Muscle of leg (tissue), 11 donors: ENCODE data around the gene OMD. TPM values are rescaled to one million over a fixed set of nuclear protein-coding genes. Genes with fewer than 3 reads are reported as not detected.

Source experiments
- DNase-seq: peaks from one replicate; pipeline ENCODE4 v3.0.0; 2013
- H3K27ac ChIP-seq: one replicate; pipeline ENCODE4 v1.5.1; 2013; ENCODE audit warnings: mild to moderate bottlenecking, low read length, control low read depth
- H3K27me3 ChIP-seq: one replicate; pipeline ENCODE4 v1.6.1; 2013; ENCODE audit warnings: low read length; ENCODE audit not compliant: control insufficient read depth, insufficient read depth
- H3K36me3 ChIP-seq: one replicate; pipeline ENCODE4 v1.6.1; 2013; ENCODE audit warnings: low read length; ENCODE audit not compliant: control insufficient read depth, insufficient read depth
- H3K4me1 ChIP-seq: one replicate; pipeline ENCODE4 v1.6.1; 2013; ENCODE audit warnings: low read length; ENCODE audit not compliant: control insufficient read depth, insufficient read depth
- H3K4me3 ChIP-seq: one replicate; pipeline ENCODE4 v1.5.1; 2013; ENCODE audit warnings: low read length, control low read depth
- H3K9me3 ChIP-seq: replicated peaks from 2 replicates; pipeline ENCODE4 v1.6.1; 2013; ENCODE audit warnings: low read depth, low read length; ENCODE audit not compliant: control insufficient read depth
- WGBS: methylation state at CpG from one replicate; pipeline ENCODE4 v1.1.5; 2013; ENCODE audit warnings: missing lambda C conversion rate; ENCODE audit not compliant: insufficient coverage; 5-methylcytosine and 5-hydroxymethylcytosine counted together
- polyA plus RNA-seq, 8 donors: library from polyadenylated mRNA; unstranded; fragments of 120-200 nt; gene quantifications; one replicate each; pipeline versions ENCODE4 v1.2.1 to v1.2.3, GENCODE V29; 2013; ENCODE audit warnings: inconsistent platforms in 1 of 8, low replicate concordance in 1 of 8; ENCODE audit not compliant: insufficient read length in 8 of 8, insufficient read depth in 1 of 8
- total RNA-seq: library from RNA; stranded (reverse); fragments of 120-200 nt; gene quantifications from one replicate; pipeline ENCODE4 v1.2.4, GENCODE V29; 2013

Gene OMD
- total and polyA plus RNA-seq, 9 donors, result 2.7 to 8.9 (median 3.9) TPM

DNA sequence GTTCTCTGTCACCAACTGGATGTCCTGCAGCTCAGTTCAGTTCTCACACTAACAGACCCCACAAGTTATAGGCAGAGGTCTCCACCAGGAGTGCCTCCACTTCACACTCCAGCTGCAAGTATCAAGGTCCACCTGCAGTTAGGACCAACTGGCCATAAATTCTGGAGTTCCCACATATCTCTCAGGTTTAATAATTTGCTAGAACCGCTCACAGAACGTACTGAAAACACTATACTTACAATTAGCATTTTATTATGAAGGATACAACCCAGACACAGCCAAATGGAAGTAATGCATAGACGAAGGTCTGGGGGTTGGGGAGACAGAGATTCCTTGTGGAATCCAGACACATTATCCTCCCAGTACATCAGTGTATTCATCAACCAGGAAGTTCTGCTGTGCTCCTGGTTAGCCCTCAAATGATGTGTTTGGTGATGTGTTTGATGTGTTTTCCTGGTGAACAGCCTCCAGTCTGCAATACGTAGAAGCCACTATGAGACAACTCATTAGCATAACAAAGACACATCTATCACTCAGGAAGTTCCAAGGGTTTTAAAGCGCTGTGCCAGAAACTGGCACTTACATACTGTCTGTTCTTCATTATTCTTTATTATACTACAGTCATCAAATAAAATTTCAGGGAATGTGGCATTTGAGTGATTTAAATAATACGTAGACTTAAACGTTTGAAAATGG is 45.3 kb downstream of the OMD start:
- Histone ChIP-seq H3K9me3 (no peaks in the 10 kb centered on the region), H3K36me3 (no peaks in the 10 kb centered on the region), H3K4me3 (no peak overlapping the region), H3K27me3 (no peaks in the 10 kb centered on the region), H3K4me1 (no peaks in the 10 kb centered on the region), H3K27ac (no peak overlapping the region)
- no CpG with 5 or more reads among the region's 7 CpGs for WGBS
- no peak for DNase-seq

DNA sequence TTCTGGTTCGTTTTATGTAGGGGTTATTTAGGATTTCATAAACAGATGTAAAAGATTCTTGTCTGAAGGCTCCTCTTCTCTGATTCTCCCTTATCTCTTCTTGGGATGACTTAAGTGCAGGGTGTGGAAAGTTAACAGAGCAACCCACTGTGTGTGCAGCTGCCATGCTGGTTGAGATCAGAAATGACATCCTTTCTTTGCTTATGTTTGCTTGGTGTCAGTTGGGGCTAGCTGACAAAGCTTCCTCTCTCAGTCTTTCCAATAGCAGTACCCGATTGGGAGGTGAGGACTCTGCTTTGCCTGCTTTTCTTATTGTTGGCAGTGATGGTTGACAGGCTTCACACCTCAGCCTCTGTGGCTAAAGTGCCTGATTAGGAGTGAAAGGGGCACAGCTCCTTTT is 46.4 kb downstream of the OMD start:
- Histone ChIP-seq H3K36me3 (no peaks in the 10 kb centered on the region), H3K27ac (no peak overlapping the region), H3K27me3 (no peaks in the 10 kb centered on the region), H3K9me3 (peaks cover 6% of the 10 kb centered on the region), H3K4me1 (no peaks in the 10 kb centered on the region), H3K4me3 (no peak overlapping the region)
- WGBS, result no CpG with 5 or more reads among the region's 2 CpGs
- DNase-seq, result no peak

DNA sequence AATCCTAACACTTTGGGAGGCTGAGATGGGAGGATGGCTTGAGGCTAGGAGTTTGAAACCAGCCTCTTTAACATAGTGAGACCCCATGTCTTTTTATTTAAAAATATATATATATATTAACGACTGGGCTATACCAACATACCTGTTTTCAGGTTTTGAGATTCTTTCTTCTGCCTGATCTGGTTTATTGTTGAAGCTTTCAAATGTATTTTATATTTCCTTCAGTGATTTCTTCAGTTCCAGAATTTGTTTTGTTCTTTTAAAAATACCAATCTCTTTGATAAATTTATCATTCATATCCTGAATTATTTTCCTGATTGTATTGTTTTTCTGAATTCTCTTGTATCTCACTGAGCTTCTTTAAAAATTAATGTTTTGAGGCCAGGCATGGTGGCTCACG is 51.1 kb downstream of the OMD start:
- no peak overlapping the region for H3K27ac ChIP-seq
- H3K4me3 ChIP-seq, result no peak overlapping the region
- no peak for DNase-seq
- 100% methylated on average over 1 of the region's 2 CpGs for WGBS
- H3K9me3 ChIP-seq, result peaks cover 6% of the 10 kb centered on the region
- H3K4me1 ChIP-seq, result no peaks in the 10 kb centered on the region
- H3K27me3 ChIP-seq, result no peaks in the 10 kb centered on the region
- H3K36me3 ChIP-seq, result no peaks in the 10 kb centered on the region

DNA sequence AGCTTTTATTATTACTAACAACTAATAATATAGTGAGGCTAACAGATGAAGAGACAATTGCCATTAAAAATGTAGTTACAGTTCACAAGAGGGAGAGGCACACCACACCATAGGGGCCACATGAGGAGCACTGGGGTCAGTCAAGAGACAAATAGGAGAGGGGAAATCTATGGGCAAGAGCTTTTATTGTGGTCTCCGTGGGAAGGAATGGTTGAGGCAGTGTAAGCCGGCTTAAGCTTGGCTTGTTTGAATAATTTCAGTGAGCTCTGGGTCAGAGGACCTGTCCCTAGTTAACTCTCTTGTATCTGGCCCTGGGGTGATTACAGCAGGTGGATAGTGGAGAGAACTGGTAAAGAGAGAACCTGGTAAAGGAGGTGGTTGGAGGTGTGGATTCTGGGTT is 55.2 kb downstream of the OMD start:
- H3K27ac ChIP-seq, result no peak overlapping the region
- H3K36me3 ChIP-seq, result no peaks in the 10 kb centered on the region
- no peak for DNase-seq
- 32% methylated on average over 2 of the region's 2 CpGs for WGBS
- H3K4me3 ChIP-seq, result no peak overlapping the region
- H3K27me3 ChIP-seq, result no peaks in the 10 kb centered on the region
- H3K4me1 ChIP-seq, result no peaks in the 10 kb centered on the region
- peaks cover 6% of the 10 kb centered on the region for H3K9me3 ChIP-seq

Other genes with a start within 250 kb of the OMD start
- 96.3 TPM for gene IARS1, start 130.8 kb downstream of the OMD start, total RNA-seq
- gene IARS1, start 130.8 kb downstream of the OMD start, polyA plus RNA-seq, result 10 to 100 TPM; 48.4 to 75.2 (median 62.1) TPM
- gene NOL8, start 99.1 kb downstream of the OMD start, total RNA-seq, result 21.6 TPM
- gene NOL8, start 99.1 kb downstream of the OMD start, polyA plus RNA-seq, result 10 to 100 TPM; 23.1 to 31.9 (median 26.1) TPM
- gene CENPP, start 98.5 kb downstream of the OMD start, total RNA-seq, result 6.4 TPM
- 1 to 10 TPM; 3.6 to 6.4 (median 5.1) TPM for gene CENPP, start 98.5 kb downstream of the OMD start, polyA plus RNA-seq
- 454 TPM for gene OGN, start 19.9 kb downstream of the OMD start, total RNA-seq
- 100 to 1,000 TPM; 346 to 821 (median 472) TPM for gene OGN, start 19.9 kb downstream of the OMD start, polyA plus RNA-seq
- gene ASPN, start 58.0 kb upstream of the OMD start, total RNA-seq, result 473 TPM
- gene ASPN, start 58.0 kb upstream of the OMD start, polyA plus RNA-seq, result 100 to 1,000 TPM; 147 to 546 (median 215) TPM
- 16.0 TPM for gene ECM2, start 111.5 kb upstream of the OMD start, total RNA-seq
- 10 to 100 TPM; 14.7 to 28.3 (median 17.3) TPM for gene ECM2, start 111.5 kb upstream of the OMD start, polyA plus RNA-seq
- gene IPPK, start 245.7 kb upstream of the OMD start, total RNA-seq, result 6.9 TPM
- gene IPPK, start 245.7 kb upstream of the OMD start, polyA plus RNA-seq, result 1 to 10 TPM; 6.2 to 9.2 (median 7.8) TPM